HepG2 (cell line): ENCODE results near the gene PEMT. TPM values are rescaled to one million over a fixed set of nuclear protein-coding genes. Genes with fewer than 3 reads are reported as not detected.

Experiments used
- ATAC-seq: fragments of 200-7000 bp; cut with Tn5 transposase; 3 replicates; pipeline ENCODE4 v1.9.1; 2020; ENCODE audit warnings: mild to moderate bottlenecking, moderate library complexity
- BruUV-seq: library from RNA; stranded (reverse); fragments of 400-500 nt; replicated peaks from 2 replicates; lab custom pipeline; 2021; lab: Mats Ljungman, UMichigan
- CTCF ChIA-PET: fragments of 300-600 bp; formaldehyde crosslinking; extraction: SDS; loops from one replicate; lab custom pipeline; 2021; ENCODE audit warnings: low total read pairs, inconsistent platforms, low intra/inter-chr PET ratio; lab: Yijun Ruan, JAX
- POLR2A ChIA-PET: fragments of 350-600 bp; sonication (Branson Sonifier 250); formaldehyde crosslinking; loops from one replicate; lab custom pipeline; 2020; ENCODE audit warnings: antibody characterized with exemption, inconsistent platforms; lab: Yijun Ruan, JAX
- DNase-seq: peaks from one replicate; pipeline ENCODE4 v3.0.0-alpha.2; 2015; ENCODE audit warnings: low spot score
- FAIRE-seq: peaks from 3 replicates; lab custom pipeline; 2011; peaks lifted over from hg19 to GRCh38; lab: Jason Lieb, UNC
- H2AFZ ChIP-seq: one replicate; pipeline ENCODE4 v1.6.1; 2011; ENCODE audit warnings: low read length, inconsistent platforms
- H3K27ac ChIP-seq: fragments of 300-600 bp; 3 replicates; pipeline ENCODE4 v1.8.0; 2011; ENCODE audit warnings: mixed run types, mild to moderate bottlenecking, mixed read lengths, low read length, inconsistent platforms; ENCODE audit not compliant: insufficient read depth; ENCODE audit errors: extremely low read length
- H3K27me3 ChIP-seq, 2 experiments: fragments of 200-600 bp in 1 of 2; 2 replicates in 1 of 2; 3 replicates in 1 of 2; pipeline versions ENCODE4 v1.6.0 to v1.8.0; 2011; ENCODE audit warnings: low read length in 2 of 2, mild to moderate bottlenecking in 2 of 2, moderate library complexity in 2 of 2, inconsistent platforms in 1 of 2; ENCODE audit not compliant: insufficient read depth in 2 of 2, control insufficient read depth in 1 of 2
- H3K36me3 ChIP-seq, 2 experiments: fragments of 200-600 bp in 1 of 2; replicated peaks in 1 of 2; 2 replicates in 1 of 2; 3 replicates in 1 of 2; pipeline versions ENCODE4 v1.5.1 to v1.8.0; 2011; ENCODE audit warnings: low read length in 2 of 2, inconsistent platforms in 1 of 2; ENCODE audit not compliant: insufficient read depth in 2 of 2, control insufficient read depth in 1 of 2
- H3K4me1 ChIP-seq: 2 replicates; pipeline ENCODE4 v1.5.1; 2012; ENCODE audit warnings: low read length, inconsistent platforms; ENCODE audit not compliant: insufficient read depth
- H3K4me2 ChIP-seq: 2 replicates; pipeline ENCODE4 v1.6.0; 2011; ENCODE audit warnings: low read depth, low read length, inconsistent platforms
- H3K4me3 ChIP-seq, 3 experiments: fragments of 200-600 bp in 1 of 3; sonication (generic), shearing (Covaris generic) in 1 of 3; replicated peaks in 1 of 3; 2 replicates each; pipeline ENCODE4 v1.5.1; 2011 to 2016; ENCODE audit warnings: low read length in 3 of 3, inconsistent platforms in 2 of 3, low read depth in 2 of 3, mild to moderate bottlenecking in 2 of 3, control low read depth in 1 of 3, mixed read lengths in 1 of 3; ENCODE audit not compliant: insufficient read depth in 1 of 3
- H3K79me2 ChIP-seq: one replicate; pipeline ENCODE4 v1.6.1; 2011; ENCODE audit warnings: low read length, inconsistent platforms; ENCODE audit not compliant: insufficient read depth
- H3K9ac ChIP-seq: 2 replicates; pipeline ENCODE4 v1.6.0; 2011; ENCODE audit warnings: mild to moderate bottlenecking, low read depth, low read length, inconsistent platforms; ENCODE audit not compliant: insufficient read depth
- H3K9me3 ChIP-seq: 2 replicates; pipeline ENCODE4 v1.5.1; 2012; ENCODE audit warnings: mild to moderate bottlenecking, low read length
- H4K20me1 ChIP-seq: 2 replicates; pipeline ENCODE4 v1.6.0; 2011; ENCODE audit warnings: inconsistent platforms, mild to moderate bottlenecking, low read length, moderate library complexity; ENCODE audit not compliant: insufficient read depth
- CHCHD3 ChIP-seq: sonication (generic); formaldehyde crosslinking; IDR thresholded peaks from 2 replicates; pipeline ENCODE4 v1.8.0; 2022; ENCODE audit warnings: mild to moderate bottlenecking, missing genetic modification reagents, moderate library complexity
- FOXA3 ChIP-seq: IDR thresholded peaks from 2 replicates; pipeline ENCODE4 v1.6.1; 2016; ENCODE audit warnings: missing genetic modification reagents, missing compliant biosample characterization
- HNRNPUL1 ChIP-seq: fragments of 200-400 bp; formaldehyde crosslinking; IDR thresholded peaks from 2 replicates; pipeline ENCODE4 v1.6.1; 2017; ENCODE audit warnings: low read depth, mild to moderate bottlenecking, low read length, moderate library complexity
- HOXA9 ChIP-seq: sonication (generic); formaldehyde crosslinking; IDR thresholded peaks from 2 replicates; pipeline ENCODE4 v1.8.1; 2022; ENCODE audit warnings: missing genetic modification reagents, mild to moderate bottlenecking, moderate library complexity, borderline replicate concordance
- KMT2A ChIP-seq: sonication (generic); formaldehyde crosslinking; IDR thresholded peaks from 2 replicates; pipeline ENCODE4 v1.4.0; 2020; ENCODE audit warnings: missing genetic modification reagents
- MEF2D ChIP-seq: sonication (generic); formaldehyde crosslinking; IDR thresholded peaks from 2 replicates; pipeline ENCODE4 v1.5.1; 2020; ENCODE audit warnings: mild to moderate bottlenecking, missing genetic modification reagents
- MEIS2 ChIP-seq: sonication (generic); formaldehyde crosslinking; IDR thresholded peaks from 2 replicates; pipeline ENCODE4 v1.9.0; 2021; ENCODE audit warnings: mild to moderate bottlenecking, missing genetic modification reagents
- PHB2 ChIP-seq: fragments of 450-650 bp; IDR thresholded peaks from 2 replicates; pipeline ENCODE4 v1.6.1; 2018; ENCODE audit not compliant: partially characterized antibody
- SETDB1 ChIP-seq: sonication (generic); formaldehyde crosslinking; IDR thresholded peaks from 2 replicates; pipeline ENCODE4 v1.5.1; 2020; ENCODE audit warnings: missing genetic modification reagents, mild to moderate bottlenecking, borderline replicate concordance
- TAF1 ChIP-seq: sonication (generic); formaldehyde crosslinking; IDR thresholded peaks from 2 replicates; pipeline ENCODE4 v1.4.0; 2020; ENCODE audit warnings: missing genetic modification reagents
- ZFP1 ChIP-seq: IDR thresholded peaks from 2 replicates; pipeline ENCODE4 v1.6.1; 2016
- ZNF788 ChIP-seq: sonication (generic); formaldehyde crosslinking; IDR thresholded peaks from 2 replicates; pipeline ENCODE4 v1.5.0; 2020; ENCODE audit warnings: mild to moderate bottlenecking, missing genetic modification reagents, borderline replicate concordance
- WGBS: methylation state at CpG from one replicate; pipeline ENCODE4 v1.1.6; 2017; ENCODE audit warnings: low lambda C conversion rate; 5-methylcytosine and 5-hydroxymethylcytosine counted together
- in situ Hi-C: cut with HindIII; loops from 2 replicates; pipeline ENCODE4 v1.10.0; 2017; ENCODE audit warnings: low pct_unique_long_range_greater_than_20kb; ENCODE audit not compliant: extremely low pct_ligation_motif_present
- intact Hi-C: fragments of 100-400 bp; cut with micrococcal nuclease; formaldehyde crosslinking; loops from one replicate; pipeline ENCODE4 v1.10.0; 2022; ENCODE audit not compliant: unreplicated experiment
- polyA plus RNA-seq, 8 experiments: library from polyadenylated mRNA; depleted of rRNA in 3 of 8; stranded (reverse) in 7 of 8; unstranded in 1 of 8; fragments of >200 nt; fragmentation: Illumina TruSeq in 4 of 8; extraction: Trizol in 4 of 8; gene quantifications; 2 replicates each; pipeline versions ENCODE4 v1.2.1 to v1.2.3, GENCODE V29; 2011 to 2016; ENCODE audit warnings: low read depth in 4 of 8, missing spikeins in 1 of 8, mixed read lengths in 1 of 8; ENCODE audit not compliant: insufficient read depth in 1 of 8
- total RNA-seq, 5 experiments: library from RNA; depleted of rRNA; stranded (reverse); fragments of >200 nt; fragmentation: Illumina TruSeq; extraction: Trizol; gene quantifications; 2 replicates each; pipeline ENCODE4 v1.2.3, GENCODE V29; 2016; ENCODE audit warnings: low read depth in 1 of 5
- TF ChIP-seq, protein P1 (sequence below): sonication (generic); formaldehyde crosslinking; IDR thresholded peaks from 2 replicates; pipeline ENCODE4 v1.8.1; 2023; ENCODE audit warnings: mild to moderate bottlenecking, inconsistent platforms, moderate library complexity, missing genetic modification reagents, borderline replicate concordance
- TF ChIP-seq, protein P2 (sequence below), 2 experiments: sonication (generic) in 1 of 2; formaldehyde crosslinking in 1 of 2; IDR thresholded peaks; 2 replicates each; pipeline versions ENCODE4 v1.5.1 to v1.6.1; 2011 to 2020; ENCODE audit warnings: borderline replicate concordance in 1 of 2, low read depth in 1 of 2, low read length in 1 of 2, mild to moderate bottlenecking in 1 of 2, missing genetic modification reagents in 1 of 2, moderate library complexity in 1 of 2

The PEMT gene
- total and polyA plus RNA-seq, 2 of the 13 experiments (the other 11 are each of a cell fraction or from before 2014, with no cell fraction given) = 31.7 to 43.6 TPM

DNA sequence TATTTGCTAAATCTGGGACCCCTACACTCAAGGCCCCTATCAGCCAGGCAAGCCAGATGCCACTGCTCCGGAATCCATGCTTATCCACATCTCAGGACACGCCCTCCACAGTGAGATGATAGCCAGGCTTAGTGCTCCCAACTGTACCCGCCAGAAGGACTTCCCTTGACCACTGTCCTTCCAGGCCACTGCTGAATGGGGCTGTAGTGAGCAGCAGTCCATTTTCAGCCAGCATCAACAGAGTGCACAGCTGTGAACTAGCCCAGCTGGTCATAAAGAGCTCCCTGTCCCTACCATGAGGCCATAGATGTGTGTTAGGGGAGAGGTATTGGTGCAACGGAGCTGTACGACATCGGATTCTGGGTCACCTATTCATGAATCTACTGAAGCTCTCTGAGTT lies 127.7 kb downstream of the PEMT start:
- 60% methylated on average over 6 of the region's 6 CpGs for WGBS
- Histone ChIP-seq H3K4me3 (no peak overlapping the region), H2AFZ (no peak overlapping the region), H3K36me3 (no peaks in the 10 kb centered on the region), H3K4me2 (no peak overlapping the region), H3K79me2 (no peaks in the 10 kb centered on the region), H3K4me1 (peaks cover 62% of the 10 kb centered on the region), H3K9me3 (peaks cover 6% of the 10 kb centered on the region; the same call in 1 of the 2 replicates), H3K9ac (no peak overlapping the region), H3K27ac (no peak overlapping the region), H3K27me3 (peaks cover 3 to 22% of the 10 kb centered on the region in 2 experiments; a peak in 4 of 5 replicates), H4K20me1 (no peaks in the 10 kb centered on the region)
- intact Hi-C loops (no loop called here), in situ Hi-C loops (no loop called here)
- BruUV-seq = no TSS peak
- ChIA-PET CTCF (no interaction called here), POLR2A (no interaction called here)
- no peak for FAIRE-seq
- ATAC-seq = no peak
- TF ChIP-seq CHCHD3 (no peak), PHB2 (no peak)
- no peak for DNase-seq

GRCh38 chr17:17462048-17462824 lies 129.3 kb downstream of the PEMT start:
- peaks cover 2 to 13% of the 10 kb centered on the region in 2 experiments; a peak in 4 of 5 replicates for H3K27me3 ChIP-seq
- no peak overlapping the region for H2AFZ ChIP-seq
- peaks cover 6% of the 10 kb centered on the region; the same call in 1 of the 2 replicates for H3K9me3 ChIP-seq
- H3K27ac ChIP-seq = peak overlapping the region; percentile 45
- 15% methylated on average over 13 of the region's 15 CpGs for WGBS
- DNase-seq (peak; percentile 61), FAIRE-seq (no peak), ATAC-seq (peak; percentile 95)
- BruUV-seq = no TSS peak
- H3K9ac ChIP-seq = peak overlapping the region; percentile 25; the same call in 1 of the 2 replicates
- H3K4me3 ChIP-seq = peak overlapping the region; percentile 25 to 59 (median 41); a peak in 4 of 6 replicates
- ChIA-PET POLR2A (interaction anchor here (0.7 to 2.8 kb wide), 5 partner anchors 12 to 129 kb away, joined by 3 to 19 read pairs (median 7); partner anchors contain the start of genes PEMT and RASD1), CTCF (no interaction called here)
- peaks cover 47% of the 10 kb centered on the region for H3K4me1 ChIP-seq
- no peaks in the 10 kb centered on the region for H4K20me1 ChIP-seq
- intact Hi-C loops (no loop called here), in situ Hi-C loops (no loop called here)
- H3K36me3 ChIP-seq = no peaks in the 10 kb centered on the region
- no peaks in the 10 kb centered on the region for H3K79me2 ChIP-seq
- peak overlapping the region; percentile 79 for H3K4me2 ChIP-seq
- TF ChIP-seq, protein P1, sequence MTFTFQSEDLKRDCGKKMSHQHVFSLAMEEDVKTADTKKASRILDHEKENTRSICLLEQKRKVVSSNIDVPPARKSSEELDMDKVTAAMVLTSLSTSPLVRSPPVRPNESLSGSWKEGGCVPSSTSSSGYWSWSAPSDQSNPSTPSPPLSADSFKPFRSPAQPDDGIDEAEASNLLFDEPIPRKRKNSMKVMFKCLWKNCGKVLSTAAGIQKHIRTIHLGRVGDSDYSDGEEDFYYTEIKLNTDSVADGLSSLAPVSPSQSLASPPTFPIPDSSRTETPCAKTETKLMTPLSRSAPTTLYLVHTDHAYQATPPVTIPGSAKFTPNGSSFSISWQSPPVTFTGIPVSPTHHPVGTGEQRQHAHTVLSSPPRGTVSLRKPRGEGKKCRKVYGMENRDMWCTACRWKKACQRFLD (CRISPR knock-in tag) = no peak
- no peak for TF ChIP-seq TAF1 (CRISPR knock-in tag)
- TF ChIP-seq ZNF788 = peak; percentile 41; the same call in 1 of the 2 replicates
- TF ChIP-seq HNRNPUL1 = no peak
- peak; percentile 75 for TF ChIP-seq MEIS2
- peak; percentile 88 for TF ChIP-seq MEF2D (CRISPR knock-in tag)
- TF ChIP-seq ZFP1 (CRISPR knock-in tag) = no peak
- peak; percentile 77 for TF ChIP-seq FOXA3 (CRISPR knock-in tag)
- no peak for TF ChIP-seq KMT2A (CRISPR knock-in tag)
- TF ChIP-seq, protein P2, sequence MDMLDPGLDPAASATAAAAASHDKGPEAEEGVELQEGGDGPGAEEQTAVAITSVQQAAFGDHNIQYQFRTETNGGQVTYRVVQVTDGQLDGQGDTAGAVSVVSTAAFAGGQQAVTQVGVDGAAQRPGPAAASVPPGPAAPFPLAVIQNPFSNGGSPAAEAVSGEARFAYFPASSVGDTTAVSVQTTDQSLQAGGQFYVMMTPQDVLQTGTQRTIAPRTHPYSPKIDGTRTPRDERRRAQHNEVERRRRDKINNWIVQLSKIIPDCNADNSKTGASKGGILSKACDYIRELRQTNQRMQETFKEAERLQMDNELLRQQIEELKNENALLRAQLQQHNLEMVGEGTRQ (IDR thresholded peaks at IDR 0.05; ENCODE audit: low read depth, low read length) = no peak
- TF ChIP-seq, protein P2 (CRISPR knock-in tag; IDR thresholded peaks at IDR 0.05; ENCODE audit: borderline replicate concordance) = no peak
- TF ChIP-seq HOXA9 (CRISPR knock-in tag) = no peak
- TF ChIP-seq SETDB1 (CRISPR knock-in tag) = no peak
